GM18508 (cell line): Measurements from ENCODE around the gene CENPO.
A peak's percentile ranks its signal among the peaks of the same experiment; 100 is the strongest.

Experiments
- ATAC-seq: cut with Tn5 transposase; IDR thresholded peaks from one replicate; pipeline ENCODE4 v1.9.1; 2021; ENCODE audit warnings: moderate number of reproducible peaks; ENCODE audit not compliant: insufficient read depth, unreplicated experiment

The CENPO gene

GRCh38 chr2:24820598-24821432 is 27.6 kb downstream of the CENPO start:
- ATAC-seq: no peak

GRCh38 chr2:24821433-24821891 is 28.2 kb downstream of the CENPO start:
- no peak for ATAC-seq

GRCh38 chr2:24822049-24822706 is 29.0 kb downstream of the CENPO start:
- ATAC-seq: no peak

GRCh38 chr2:24824071-24824588 is 30.9 kb downstream of the CENPO start:
- no peak for ATAC-seq

- ATAC-seq: no peak
These were observed 32.0 kb downstream of the CENPO start for GRCh38 chr2:24824966-24825882.

- no peak for ATAC-seq
These were observed 32.9 kb downstream of the CENPO start for GRCh38 chr2:24825883-24826772.

- no peak for ATAC-seq
These were observed 33.5 kb downstream of the CENPO start for GRCh38 chr2:24826773-24827145.

- peak; percentile 44 for ATAC-seq
These were observed 34.4 kb downstream of the CENPO start for GRCh38 chr2:24827321-24828237.

- ATAC-seq: no peak
These were observed 35.2 kb downstream of the CENPO start for GRCh38 chr2:24828238-24828996.

- no peak for ATAC-seq
These were observed 37.1 kb downstream of the CENPO start for GRCh38 chr2:24830351-24830750.

GRCh38 chr2:24830786-24831185 is 37.6 kb downstream of the CENPO start:
- no peak for ATAC-seq

GRCh38 chr2:24831221-24832072 is 38.2 kb downstream of the CENPO start:
- no peak for ATAC-seq

- ATAC-seq: no peak
These were observed 38.8 kb downstream of the CENPO start for GRCh38 chr2:24832073-24832461.

GRCh38 chr2:24832521-24832920 is 39.3 kb downstream of the CENPO start:
- ATAC-seq: no peak

GRCh38 chr2:24832931-24833701 is 39.9 kb downstream of the CENPO start:
- ATAC-seq: no peak
